Liver (tissue), 9 donors: ENCODE measurements around the gene XKR8. TPM values are rescaled to one million over a fixed set of nuclear protein-coding genes. Genes with fewer than 3 reads are reported as not detected.

ENCODE experiments used
- DNase-seq: peaks from one replicate; pipeline ENCODE4 v3.0.0-alpha.2; 2017; ENCODE audit warnings: low spot score
- H3K27ac ChIP-seq, 2 donors: one replicate each; pipeline ENCODE4 v1.7.0; 2013; ENCODE audit warnings: inconsistent platforms in 2 of 2, low read length in 2 of 2, control low read depth in 1 of 2, low read depth in 1 of 2, mild to moderate bottlenecking in 1 of 2
- H3K27me3 ChIP-seq, 4 donors: one replicate each; pipeline versions ENCODE4 v1.6.1 to v1.7.0; 2013; ENCODE audit warnings: low read length in 3 of 4, inconsistent platforms in 1 of 4, mild to moderate bottlenecking in 1 of 4, moderate library complexity in 1 of 4; ENCODE audit not compliant: control insufficient read depth in 4 of 4, insufficient read depth in 4 of 4
- H3K36me3 ChIP-seq, 4 donors: one replicate each; pipeline versions ENCODE4 v1.6.1 to v1.7.0; 2013; ENCODE audit warnings: low read length in 3 of 4, mild to moderate bottlenecking in 3 of 4, low read depth in 1 of 4, moderate library complexity in 1 of 4; ENCODE audit not compliant: control insufficient read depth in 4 of 4, insufficient read depth in 3 of 4
- H3K4me1 ChIP-seq, 4 donors: one replicate each; pipeline versions ENCODE4 v1.6.1 to v1.7.0; 2013; ENCODE audit warnings: low read length in 3 of 4, mild to moderate bottlenecking in 3 of 4, moderate library complexity in 1 of 4; ENCODE audit not compliant: control insufficient read depth in 4 of 4, insufficient read depth in 4 of 4
- H3K4me3 ChIP-seq, 3 donors: one replicate each; pipeline versions ENCODE4 v1.6.1 to v1.7.0; 2013; ENCODE audit warnings: low read length in 3 of 3, control low read depth in 1 of 3, low read depth in 1 of 3, mild to moderate bottlenecking in 1 of 3
- H3K9ac ChIP-seq, 2 donors: one replicate each; pipeline ENCODE4 v1.7.0; 2013; ENCODE audit warnings: low read length in 2 of 2, mild to moderate bottlenecking in 2 of 2, moderate library complexity in 2 of 2, control low read depth in 1 of 2, low read depth in 1 of 2
- H3K9me3 ChIP-seq, 4 donors: one replicate each; pipeline versions ENCODE4 v1.6.1 to v1.7.0; 2013; ENCODE audit warnings: low read length in 3 of 4; ENCODE audit not compliant: control insufficient read depth in 4 of 4
- FOXA1 ChIP-seq: IDR thresholded peaks from 2 replicates; pipeline ENCODE4 v1.6.1; 2016; ENCODE audit warnings: antibody characterized with exemption
- FOXA2 ChIP-seq: IDR thresholded peaks from 2 replicates; pipeline ENCODE4 v1.6.1; 2016; ENCODE audit warnings: antibody characterized with exemption
- GABPA ChIP-seq, 2 donors: IDR thresholded peaks in 1 of 2; conservative IDR thresholded peaks in 1 of 2; 2 replicates each; pipeline ENCODE4 v1.6.1; 2016; ENCODE audit warnings: antibody characterized with exemption in 2 of 2, mild to moderate bottlenecking in 1 of 2, moderate library complexity in 1 of 2
- HNF4A ChIP-seq, 2 donors: conservative IDR thresholded peaks; 2 replicates each; pipeline ENCODE4 v1.6.1; 2016; ENCODE audit warnings: antibody characterized with exemption in 2 of 2, mild to moderate bottlenecking in 2 of 2
- HNF4G ChIP-seq: IDR thresholded peaks from 2 replicates; pipeline ENCODE4 v1.6.1; 2016; ENCODE audit warnings: antibody characterized with exemption
- JUND ChIP-seq, 2 donors: IDR thresholded peaks; 2 replicates each; pipeline ENCODE4 v1.6.1; 2016; ENCODE audit warnings: antibody characterized with exemption in 2 of 2
- NR2F2 ChIP-seq: IDR thresholded peaks from 2 replicates; pipeline ENCODE4 v1.6.1; 2016; ENCODE audit warnings: antibody characterized with exemption
- RAD21 ChIP-seq, 2 donors: IDR thresholded peaks; 2 replicates each; pipeline ENCODE4 v1.6.1; 2016; ENCODE audit warnings: antibody characterized with exemption in 2 of 2, mild to moderate bottlenecking in 2 of 2
- RXRA ChIP-seq, 2 donors: IDR thresholded peaks; 2 replicates each; pipeline ENCODE4 v1.6.1; 2017 to 2018; ENCODE audit warnings: antibody characterized with exemption in 2 of 2, mild to moderate bottlenecking in 1 of 2
- SP1 ChIP-seq: IDR thresholded peaks from 2 replicates; pipeline ENCODE4 v1.6.1; 2018; ENCODE audit warnings: antibody characterized with exemption, mild to moderate bottlenecking
- TAF1 ChIP-seq: conservative IDR thresholded peaks from 2 replicates; pipeline ENCODE4 v1.6.1; 2016; ENCODE audit warnings: antibody characterized with exemption, mild to moderate bottlenecking
- YY1 ChIP-seq: IDR thresholded peaks from 2 replicates; pipeline ENCODE4 v1.6.1; 2016; ENCODE audit warnings: antibody characterized with exemption, mild to moderate bottlenecking
- WGBS: extraction: QIAGEN DNeasy Blood & Tissue Kit; methylation state at CpG from one replicate; pipeline ENCODE4 v1.1.7; 2013; 5-methylcytosine and 5-hydroxymethylcytosine counted together
- polyA plus RNA-seq, 2 donors: library from polyadenylated mRNA; stranded (reverse) in 1 of 2; unstranded in 1 of 2; fragments of 200-250 nt in 1 of 2; fragments of >200 nt in 1 of 2; fragmentation: Nextera tagmentation in 1 of 2; extraction: Ambion mirVana in 1 of 2; gene quantifications; one replicate each; pipeline versions ENCODE4 v1.2.1 to v1.2.3, GENCODE V29; 2013 to 2015
- total RNA-seq, 2 donors: library from RNA; depleted of rRNA; stranded (reverse); fragments of >200 nt; gene quantifications; one replicate each; pipeline ENCODE4 v1.2.3, GENCODE V29; 2014
- TF ChIP-seq, protein P1 (sequence below): IDR thresholded peaks from 2 replicates; pipeline ENCODE4 v1.6.1; 2016; ENCODE audit warnings: antibody characterized with exemption
- TF ChIP-seq, protein P2 (sequence below): fragments of 150-350 bp; IDR thresholded peaks from 2 replicates; pipeline ENCODE4 v1.5.1; 2017; ENCODE audit warnings: improper control_type of control experiment, low read depth, low read length; ENCODE audit not compliant: missing input control
- TF ChIP-seq, protein P3 (sequence below): IDR thresholded peaks from 2 replicates; pipeline ENCODE4 v1.6.1; 2016; ENCODE audit warnings: antibody characterized with exemption
- TF ChIP-seq, protein P4 (sequence below): IDR thresholded peaks from 2 replicates; pipeline ENCODE4 v1.6.1; 2016; ENCODE audit warnings: antibody characterized with exemption
- TF ChIP-seq, protein P5 (sequence below): IDR thresholded peaks from 2 replicates; pipeline ENCODE4 v1.6.1; 2016; ENCODE audit warnings: antibody characterized with exemption, mild to moderate bottlenecking
- donor health status: healthy.
- donor health status: healthy.
- donor health status: healthy.
- donor health status: healthy.
- donor health status: healthy.

The XKR8 gene
- total and polyA plus RNA-seq, 4 donors: 4.9 to 8.1 (median 6.2) TPM

DNA sequence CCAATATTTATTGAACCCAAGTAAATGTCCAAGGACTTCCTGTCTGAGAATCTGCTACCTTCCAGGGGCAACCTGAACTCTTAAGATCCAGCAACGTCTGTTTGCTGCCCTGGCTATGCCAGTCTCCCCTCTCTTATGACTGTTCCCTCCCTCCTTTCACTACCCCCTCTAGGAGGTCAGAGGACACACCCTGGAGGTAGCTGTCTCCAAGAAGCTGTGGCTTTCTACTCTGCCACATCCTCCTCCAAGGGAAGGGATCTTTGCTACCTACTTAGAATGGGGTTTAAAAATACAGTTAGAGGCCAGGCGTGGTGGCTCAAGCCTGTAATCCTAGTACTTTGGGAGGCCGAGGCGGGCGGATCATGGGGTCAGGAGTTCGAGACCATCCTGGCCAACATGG lies 28.6 kb upstream of the XKR8 start:
- TF ChIP-seq FOXA1: no peak
- TF ChIP-seq, protein P1, sequence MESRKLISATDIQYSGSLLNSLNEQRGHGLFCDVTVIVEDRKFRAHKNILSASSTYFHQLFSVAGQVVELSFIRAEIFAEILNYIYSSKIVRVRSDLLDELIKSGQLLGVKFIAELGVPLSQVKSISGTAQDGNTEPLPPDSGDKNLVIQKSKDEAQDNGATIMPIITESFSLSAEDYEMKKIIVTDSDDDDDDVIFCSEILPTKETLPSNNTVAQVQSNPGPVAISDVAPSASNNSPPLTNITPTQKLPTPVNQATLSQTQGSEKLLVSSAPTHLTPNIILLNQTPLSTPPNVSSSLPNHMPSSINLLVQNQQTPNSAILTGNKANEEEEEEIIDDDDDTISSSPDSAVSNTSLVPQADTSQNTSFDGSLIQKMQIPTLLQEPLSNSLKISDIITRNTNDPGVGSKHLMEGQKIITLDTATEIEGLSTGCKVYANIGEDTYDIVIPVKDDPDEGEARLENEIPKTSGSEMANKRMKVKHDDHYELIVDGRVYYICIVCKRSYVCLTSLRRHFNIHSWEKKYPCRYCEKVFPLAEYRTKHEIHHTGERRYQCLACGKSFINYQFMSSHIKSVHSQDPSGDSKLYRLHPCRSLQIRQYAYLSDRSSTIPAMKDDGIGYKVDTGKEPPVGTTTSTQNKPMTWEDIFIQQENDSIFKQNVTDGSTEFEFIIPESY: no peak
- TF ChIP-seq RXRA (IDR thresholded peaks at IDR 0.05): no peak
- TF ChIP-seq, protein P2, sequence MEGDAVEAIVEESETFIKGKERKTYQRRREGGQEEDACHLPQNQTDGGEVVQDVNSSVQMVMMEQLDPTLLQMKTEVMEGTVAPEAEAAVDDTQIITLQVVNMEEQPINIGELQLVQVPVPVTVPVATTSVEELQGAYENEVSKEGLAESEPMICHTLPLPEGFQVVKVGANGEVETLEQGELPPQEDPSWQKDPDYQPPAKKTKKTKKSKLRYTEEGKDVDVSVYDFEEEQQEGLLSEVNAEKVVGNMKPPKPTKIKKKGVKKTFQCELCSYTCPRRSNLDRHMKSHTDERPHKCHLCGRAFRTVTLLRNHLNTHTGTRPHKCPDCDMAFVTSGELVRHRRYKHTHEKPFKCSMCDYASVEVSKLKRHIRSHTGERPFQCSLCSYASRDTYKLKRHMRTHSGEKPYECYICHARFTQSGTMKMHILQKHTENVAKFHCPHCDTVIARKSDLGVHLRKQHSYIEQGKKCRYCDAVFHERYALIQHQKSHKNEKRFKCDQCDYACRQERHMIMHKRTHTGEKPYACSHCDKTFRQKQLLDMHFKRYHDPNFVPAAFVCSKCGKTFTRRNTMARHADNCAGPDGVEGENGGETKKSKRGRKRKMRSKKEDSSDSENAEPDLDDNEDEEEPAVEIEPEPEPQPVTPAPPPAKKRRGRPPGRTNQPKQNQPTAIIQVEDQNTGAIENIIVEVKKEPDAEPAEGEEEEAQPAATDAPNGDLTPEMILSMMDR: no peak
- TF ChIP-seq JUND (IDR thresholded peaks at IDR 0.05): no peak
- no peak for TF ChIP-seq FOXA2
- TF ChIP-seq GABPA (IDR thresholded peaks at IDR 0.05 in 1 of 2, conservative IDR thresholded peaks at IDR 0.05 in 1 of 2): no peak
- no peak for TF ChIP-seq SP1
- no peak for TF ChIP-seq HNF4A (conservative IDR thresholded peaks at IDR 0.05)
- TF ChIP-seq NR2F2: no peak
- TF ChIP-seq TAF1: no peak
- TF ChIP-seq, protein P3, sequence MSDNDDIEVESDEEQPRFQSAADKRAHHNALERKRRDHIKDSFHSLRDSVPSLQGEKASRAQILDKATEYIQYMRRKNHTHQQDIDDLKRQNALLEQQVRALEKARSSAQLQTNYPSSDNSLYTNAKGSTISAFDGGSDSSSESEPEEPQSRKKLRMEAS: no peak
- TF ChIP-seq, protein P4, sequence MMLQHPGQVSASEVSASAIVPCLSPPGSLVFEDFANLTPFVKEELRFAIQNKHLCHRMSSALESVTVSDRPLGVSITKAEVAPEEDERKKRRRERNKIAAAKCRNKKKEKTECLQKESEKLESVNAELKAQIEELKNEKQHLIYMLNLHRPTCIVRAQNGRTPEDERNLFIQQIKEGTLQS: no peak
- no peak for TF ChIP-seq YY1
- TF ChIP-seq RAD21 (IDR thresholded peaks at IDR 0.05): no peak
- TF ChIP-seq, protein P5, sequence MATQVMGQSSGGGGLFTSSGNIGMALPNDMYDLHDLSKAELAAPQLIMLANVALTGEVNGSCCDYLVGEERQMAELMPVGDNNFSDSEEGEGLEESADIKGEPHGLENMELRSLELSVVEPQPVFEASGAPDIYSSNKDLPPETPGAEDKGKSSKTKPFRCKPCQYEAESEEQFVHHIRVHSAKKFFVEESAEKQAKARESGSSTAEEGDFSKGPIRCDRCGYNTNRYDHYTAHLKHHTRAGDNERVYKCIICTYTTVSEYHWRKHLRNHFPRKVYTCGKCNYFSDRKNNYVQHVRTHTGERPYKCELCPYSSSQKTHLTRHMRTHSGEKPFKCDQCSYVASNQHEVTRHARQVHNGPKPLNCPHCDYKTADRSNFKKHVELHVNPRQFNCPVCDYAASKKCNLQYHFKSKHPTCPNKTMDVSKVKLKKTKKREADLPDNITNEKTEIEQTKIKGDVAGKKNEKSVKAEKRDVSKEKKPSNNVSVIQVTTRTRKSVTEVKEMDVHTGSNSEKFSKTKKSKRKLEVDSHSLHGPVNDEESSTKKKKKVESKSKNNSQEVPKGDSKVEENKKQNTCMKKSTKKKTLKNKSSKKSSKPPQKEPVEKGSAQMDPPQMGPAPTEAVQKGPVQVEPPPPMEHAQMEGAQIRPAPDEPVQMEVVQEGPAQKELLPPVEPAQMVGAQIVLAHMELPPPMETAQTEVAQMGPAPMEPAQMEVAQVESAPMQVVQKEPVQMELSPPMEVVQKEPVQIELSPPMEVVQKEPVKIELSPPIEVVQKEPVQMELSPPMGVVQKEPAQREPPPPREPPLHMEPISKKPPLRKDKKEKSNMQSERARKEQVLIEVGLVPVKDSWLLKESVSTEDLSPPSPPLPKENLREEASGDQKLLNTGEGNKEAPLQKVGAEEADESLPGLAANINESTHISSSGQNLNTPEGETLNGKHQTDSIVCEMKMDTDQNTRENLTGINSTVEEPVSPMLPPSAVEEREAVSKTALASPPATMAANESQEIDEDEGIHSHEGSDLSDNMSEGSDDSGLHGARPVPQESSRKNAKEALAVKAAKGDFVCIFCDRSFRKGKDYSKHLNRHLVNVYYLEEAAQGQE: no peak
- no peak for TF ChIP-seq HNF4G
- WGBS: 88% methylated on average over 6 of the region's 6 CpGs
- Histone ChIP-seq H3K27me3 (peaks cover 0 to 4% (median 0%) of the 10 kb centered on the region in 4 donors), H3K9me3 (no peaks in the 10 kb centered on the region), H3K4me1 (peaks cover 0 to 8% (median 4%) of the 10 kb centered on the region in 4 donors), H3K36me3 (no peaks in the 10 kb centered on the region), H3K27ac (no peak overlapping the region), H3K4me3 (no peak overlapping the region), H3K9ac (no peak overlapping the region)
- no peak for DNase-seq
